Activated B cell treated with CpG ODN at 0.5 μM for 24 hours (primary cell): Measurements from ENCODE around the gene TMEM182. TPM values are rescaled to one million over a fixed set of nuclear protein-coding genes. Genes with fewer than 3 reads are reported as not detected.

Source experiments
- ATAC-seq: fragments of 200-7000 bp; cut with Tn5 transposase; one replicate; pipeline ENCODE4 v1.10.0; 2021; ENCODE audit warnings: low read depth, mild to moderate bottlenecking, moderate library complexity
- CTCF ChIA-PET: fragments of 350-600 bp; sonication (Branson Sonifier 250); formaldehyde crosslinking; loops from one replicate; lab custom pipeline; 2021; ENCODE audit warnings: antibody characterized with exemption; lab: Charles Lee
- POLR2A ChIA-PET: fragments of 350-600 bp; sonication (Branson Sonifier 250); formaldehyde crosslinking; loops from one replicate; lab custom pipeline; 2021; ENCODE audit warnings: antibody characterized with exemption; lab: Charles Lee
- DNase-seq: peaks from one replicate; pipeline ENCODE4 v3.0.0; 2022
- H3K27ac Mint-ChIP-seq: one replicate; pipeline ENCODE4 v1.8.0; 2020; ENCODE audit warnings: mixed read lengths
- H3K27me3 Mint-ChIP-seq: one replicate; pipeline ENCODE4 v1.8.0; 2021; ENCODE audit warnings: mixed read lengths
- H3K36me3 Mint-ChIP-seq: one replicate; pipeline ENCODE4 v1.8.0; 2021; ENCODE audit warnings: low read depth, mixed read lengths
- H3K4me1 Mint-ChIP-seq: one replicate; pipeline ENCODE4 v1.8.0; 2021; ENCODE audit warnings: mixed read lengths
- H3K4me3 Mint-ChIP-seq: one replicate; pipeline ENCODE4 v1.8.0; 2020; ENCODE audit warnings: mild to moderate bottlenecking, mixed read lengths
- H3K9me3 Mint-ChIP-seq: one replicate; pipeline ENCODE4 v1.8.0; 2020; ENCODE audit warnings: mixed read lengths
- CTCF ChIP-seq: fragments of 200-600 bp; IDR thresholded peaks from one replicate; pipeline ENCODE4 v1.8.0; 2022; ENCODE audit warnings: antibody characterized with exemption, mild to moderate bottlenecking
- intact Hi-C: fragments of 100-400 bp; cut with micrococcal nuclease; formaldehyde crosslinking; loops from one replicate; pipeline ENCODE4 v1.15.1; 2024
- total RNA-seq: library from RNA; stranded (reverse); gene quantifications from 2 replicates; pipeline ENCODE4 v1.2.3, GENCODE V29; 2022

TMEM182 gene
- total RNA-seq, 1 donor from 2014 or later = 3.1 TPM

DNA sequence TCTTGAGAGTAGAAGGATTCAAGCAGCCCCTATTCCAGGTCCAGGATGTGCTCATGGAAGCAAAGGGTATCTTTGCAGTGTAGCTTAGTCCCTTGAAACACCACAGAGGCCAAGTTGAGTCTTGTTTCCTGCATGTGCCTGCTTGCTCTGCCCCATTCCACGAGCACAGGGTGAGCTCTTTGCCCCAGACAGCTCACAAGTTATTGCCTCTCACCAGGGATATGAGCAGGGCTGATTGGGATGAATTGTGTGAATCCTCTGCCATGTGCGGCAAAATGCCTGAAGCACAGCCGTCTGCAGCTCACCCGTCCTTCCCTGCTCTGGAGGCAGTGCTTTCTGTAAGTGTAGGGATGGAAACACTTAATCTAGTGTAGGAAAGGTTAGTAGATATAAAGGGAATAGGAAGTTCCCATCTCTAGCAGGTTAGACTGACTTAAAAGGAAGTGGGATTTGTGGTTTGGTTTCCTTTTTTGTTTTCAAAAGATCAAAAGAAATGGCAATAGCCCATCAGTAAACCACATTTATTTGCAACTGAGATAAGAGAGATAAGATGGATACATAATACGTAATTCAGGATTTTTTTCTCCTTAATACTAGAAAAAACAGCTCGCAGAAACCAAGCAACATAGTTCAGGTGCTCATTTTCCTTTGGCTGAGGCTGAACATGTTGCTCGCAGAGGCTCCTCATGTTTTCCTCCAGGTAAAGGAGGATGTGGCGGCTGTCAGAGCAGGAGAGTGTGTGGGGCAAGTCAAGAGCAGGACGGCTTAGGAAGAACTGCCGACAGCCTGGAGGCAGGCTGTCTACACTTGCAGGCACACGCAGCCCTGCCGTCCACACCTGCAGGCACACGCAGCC, 41.4 kb downstream of the TMEM182 start:
- Mint-ChIP-seq H3K27me3 (no peaks in the 10 kb centered on the region), H3K4me3 (no peak overlapping the region), H3K36me3 (peaks cover 58% of the 10 kb centered on the region), H3K27ac (no peak overlapping the region), H3K9me3 (peaks cover 33% of the 10 kb centered on the region), H3K4me1 (no peaks in the 10 kb centered on the region)
- ATAC-seq = no peak
- intact Hi-C loops = no loop called here
- TF ChIP-seq CTCF = no peak
- ChIA-PET POLR2A (no interaction called here), CTCF (no interaction called here)
- DNase-seq = no peak

DNA sequence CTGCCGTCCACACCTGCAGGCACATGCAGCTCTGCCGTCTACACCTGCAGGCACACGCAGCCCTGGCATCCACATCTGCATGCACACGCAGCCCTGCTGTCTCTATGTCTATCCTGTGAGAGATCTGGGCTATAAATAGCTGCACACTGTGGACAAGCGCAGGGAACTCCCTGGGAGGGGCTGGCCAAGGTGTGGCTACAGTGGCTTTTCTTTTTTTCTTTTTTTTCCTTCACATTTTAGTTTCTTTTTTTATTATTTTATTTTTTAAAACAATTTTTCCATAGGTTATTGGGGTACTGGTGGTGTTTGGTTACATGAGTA, 42.0 kb downstream of the TMEM182 start:
- intact Hi-C loops = no loop called here
- H3K4me3 Mint-ChIP-seq = no peak overlapping the region
- H3K9me3 Mint-ChIP-seq = peaks cover 32% of the 10 kb centered on the region
- no peaks in the 10 kb centered on the region for H3K4me1 Mint-ChIP-seq
- TF ChIP-seq CTCF = no peak
- POLR2A ChIA-PET = no interaction called here
- CTCF ChIA-PET = no interaction called here
- DNase-seq (no peak), ATAC-seq (no peak)
- H3K27ac Mint-ChIP-seq = no peak overlapping the region
- H3K36me3 Mint-ChIP-seq = peaks cover 55% of the 10 kb centered on the region
- no peaks in the 10 kb centered on the region for H3K27me3 Mint-ChIP-seq

GRCh38 chr2:102806250-102806837, 44.5 kb downstream of the TMEM182 start:
- H3K36me3 Mint-ChIP-seq = peaks cover 30% of the 10 kb centered on the region
- DNase-seq = no peak
- CTCF ChIA-PET = interaction anchor here (0.7 to 2.0 kb wide), 4 partner anchors 11 to 332 kb away, joined by 3 to 8 read pairs (median 4); a partner anchor contains a TSS
- no peak overlapping the region for H3K27ac Mint-ChIP-seq
- H3K4me3 Mint-ChIP-seq = no peak overlapping the region
- ATAC-seq = no peak
- no peak for TF ChIP-seq CTCF
- H3K4me1 Mint-ChIP-seq = no peaks in the 10 kb centered on the region
- POLR2A ChIA-PET = no interaction called here
- intact Hi-C loops = loop anchor here (2.0 kb wide), 1 partner anchor 54 kb away; no protein-coding TSS in a partner anchor
- H3K27me3 Mint-ChIP-seq = no peaks in the 10 kb centered on the region
- H3K9me3 Mint-ChIP-seq = peaks cover 11% of the 10 kb centered on the region

GRCh38 chr2:102809291-102810189, 47.7 kb downstream of the TMEM182 start:
- POLR2A ChIA-PET = no interaction called here
- no peaks in the 10 kb centered on the region for H3K27me3 Mint-ChIP-seq
- intact Hi-C loops = no loop called here

More at GRCh38 chr2:102809291-102810189, 47.7 kb downstream of the TMEM182 start:
- no peak for TF ChIP-seq CTCF
- ATAC-seq (no peak), DNase-seq (no peak)
- CTCF ChIA-PET = no interaction called here
- no peaks in the 10 kb centered on the region for H3K4me1 Mint-ChIP-seq
- no peaks in the 10 kb centered on the region for H3K9me3 Mint-ChIP-seq
- H3K27ac Mint-ChIP-seq = no peak overlapping the region
- H3K4me3 Mint-ChIP-seq = no peak overlapping the region
- peaks cover 3% of the 10 kb centered on the region for H3K36me3 Mint-ChIP-seq
